GM19395 (cell line): Measurements from ENCODE around the gene FAAP100.

Experiments used
- ATAC-seq: cut with Tn5 transposase; IDR thresholded peaks from one replicate; pipeline ENCODE4 v1.9.1; 2021; ENCODE audit warnings: mild to moderate bottlenecking, moderate library complexity; ENCODE audit not compliant: unreplicated experiment

Gene FAAP100

DNA sequence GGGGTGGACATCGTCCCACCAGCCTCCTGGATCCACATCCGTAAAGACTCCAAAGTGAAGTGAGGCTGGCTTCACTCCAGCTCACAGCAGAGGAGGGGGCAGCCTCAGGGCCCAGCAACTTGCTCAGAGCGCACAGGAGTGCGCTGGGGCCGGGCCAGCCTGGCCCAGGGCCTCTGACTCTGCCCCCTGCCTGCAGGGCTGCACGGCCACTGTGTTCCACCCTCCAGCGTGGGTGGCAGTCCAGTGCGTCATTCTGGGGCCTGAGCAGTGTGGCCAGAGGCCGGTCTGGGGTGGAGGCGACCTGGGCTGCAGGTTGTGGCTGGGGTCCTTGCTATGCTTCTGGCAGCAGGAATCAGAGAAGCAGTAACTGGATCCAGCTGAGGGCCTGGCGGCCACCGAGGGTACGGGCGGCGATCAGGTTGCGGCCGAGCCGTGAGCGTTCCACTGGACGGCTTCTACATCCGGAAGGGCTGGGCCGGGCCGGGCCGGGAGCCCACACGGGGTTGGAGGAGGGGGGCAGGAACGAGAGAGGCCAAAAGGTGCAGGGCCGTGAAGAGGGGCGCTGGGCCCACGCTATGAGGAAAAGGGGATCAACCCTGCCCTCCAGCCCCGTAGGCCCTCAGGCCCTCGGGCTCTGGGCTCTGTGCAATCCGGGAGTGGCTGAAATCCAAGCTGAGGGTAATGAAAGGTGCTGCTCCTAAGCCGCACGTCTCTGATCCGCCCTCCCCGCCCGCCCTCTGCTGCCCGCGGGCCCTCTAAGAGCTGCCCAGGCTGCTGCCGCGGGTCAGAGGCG lies 24.4 kb downstream of the FAAP100 start, which contains the start of gene FSCN2:
Gene FSCN2 (plus strand): TSS at position 787 of the 793 bp plus-strand sequence. CDS start 155 bp downstream, outside the sequence.
- ATAC-seq, result no peak

GRCh38 chr17:81526662-81527571 lies 25.2 kb downstream of the FAAP100 start:
- ATAC-seq, result no peak

- ATAC-seq, result no peak
Measured at GRCh38 chr17:81524865-81525159, 27.3 kb downstream of the FAAP100 start.

DNA sequence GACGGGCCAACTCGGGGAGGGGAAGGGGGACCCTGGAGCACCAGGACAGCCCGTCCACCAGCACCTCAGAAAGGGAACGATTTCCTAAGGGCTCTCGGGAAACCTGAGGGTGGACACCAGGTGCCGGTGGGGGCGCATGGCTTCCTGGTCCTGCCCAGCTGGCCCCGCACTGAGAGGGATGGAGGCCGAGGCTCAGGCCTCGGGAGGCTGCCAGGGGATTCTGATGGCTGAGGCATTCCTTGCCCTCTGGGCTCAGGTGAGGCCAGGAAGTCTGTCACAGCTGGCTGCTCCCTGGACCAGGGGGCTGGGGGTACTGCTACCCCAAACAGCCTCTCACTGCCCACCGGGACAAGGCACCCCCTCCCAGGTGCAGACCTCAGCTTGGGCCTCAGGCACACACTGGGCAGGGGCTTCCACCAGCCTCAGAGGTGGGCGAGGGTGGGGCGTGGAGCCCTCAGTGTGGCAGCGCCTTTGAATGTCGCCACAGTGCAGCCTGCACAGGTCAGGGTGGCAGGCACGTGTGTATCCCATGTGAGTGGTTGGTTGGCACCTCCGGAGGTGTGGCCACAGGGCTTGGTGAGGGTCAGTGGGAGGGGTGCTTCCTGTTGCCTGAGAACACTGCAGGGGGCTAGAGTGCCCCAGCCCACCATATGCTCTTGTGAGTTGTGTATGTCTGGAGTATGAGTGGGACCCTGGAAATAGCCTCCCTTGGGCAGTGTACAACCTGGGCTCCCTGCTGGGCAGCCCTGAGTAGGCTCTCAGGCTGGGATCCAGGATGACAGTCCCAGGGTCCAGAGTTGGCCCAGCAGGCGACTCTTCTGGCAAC lies 27.9 kb downstream of the FAAP100 start:
- ATAC-seq, result no peak

GRCh38 chr17:81523402-81524038 lies 28.6 kb downstream of the FAAP100 start:
- no peak for ATAC-seq

DNA sequence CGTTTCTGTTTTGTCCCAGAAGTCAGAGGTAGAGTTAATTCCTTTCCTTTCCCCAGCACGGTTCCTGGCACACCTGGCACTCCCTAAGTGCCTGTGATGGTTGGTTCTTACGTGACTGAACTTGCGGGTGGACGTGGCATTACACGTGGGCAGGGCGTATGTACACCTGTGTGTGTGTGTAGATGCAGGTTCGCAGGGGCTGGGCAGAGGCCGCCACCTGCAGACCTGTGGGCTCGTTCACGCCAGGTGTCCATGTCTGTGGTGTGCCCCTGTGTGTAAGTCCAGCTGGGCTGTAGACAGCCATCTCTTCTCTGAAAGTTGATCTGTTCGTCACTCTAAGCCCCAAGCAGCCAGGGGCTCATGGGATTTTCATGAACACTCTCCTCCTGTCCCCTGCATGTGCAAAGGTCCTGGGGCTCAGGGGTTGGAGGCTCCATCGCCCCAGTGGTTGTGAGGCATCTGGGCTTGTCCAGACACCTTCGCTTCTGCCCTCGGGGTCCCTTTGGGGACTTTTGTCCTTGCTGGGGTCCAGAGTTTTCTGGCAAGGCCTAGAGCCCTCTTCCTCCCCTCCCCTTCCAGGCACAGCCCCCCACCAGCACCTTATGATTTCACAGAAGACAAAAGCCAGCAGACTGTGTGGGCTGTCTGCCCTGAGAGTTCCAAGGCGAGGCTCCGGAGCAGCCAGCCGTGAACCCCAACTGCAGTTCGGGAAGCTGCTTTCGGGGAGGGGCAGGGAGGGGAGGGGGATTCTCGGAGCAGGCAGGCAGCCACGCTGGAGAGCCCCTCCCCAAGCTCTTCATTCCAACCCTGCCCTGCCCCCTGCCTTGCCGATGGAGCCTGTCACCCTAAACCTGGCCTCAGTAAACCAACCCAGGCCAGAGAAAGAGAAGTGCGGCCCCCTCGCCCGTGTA lies 29.4 kb downstream of the FAAP100 start:
- no peak for ATAC-seq

- no peak for ATAC-seq
Measured at GRCh38 chr17:81520021-81520901, 31.9 kb downstream of the FAAP100 start.

GRCh38 chr17:81519284-81520020 lies 32.7 kb downstream of the FAAP100 start:
- no peak for ATAC-seq

DNA sequence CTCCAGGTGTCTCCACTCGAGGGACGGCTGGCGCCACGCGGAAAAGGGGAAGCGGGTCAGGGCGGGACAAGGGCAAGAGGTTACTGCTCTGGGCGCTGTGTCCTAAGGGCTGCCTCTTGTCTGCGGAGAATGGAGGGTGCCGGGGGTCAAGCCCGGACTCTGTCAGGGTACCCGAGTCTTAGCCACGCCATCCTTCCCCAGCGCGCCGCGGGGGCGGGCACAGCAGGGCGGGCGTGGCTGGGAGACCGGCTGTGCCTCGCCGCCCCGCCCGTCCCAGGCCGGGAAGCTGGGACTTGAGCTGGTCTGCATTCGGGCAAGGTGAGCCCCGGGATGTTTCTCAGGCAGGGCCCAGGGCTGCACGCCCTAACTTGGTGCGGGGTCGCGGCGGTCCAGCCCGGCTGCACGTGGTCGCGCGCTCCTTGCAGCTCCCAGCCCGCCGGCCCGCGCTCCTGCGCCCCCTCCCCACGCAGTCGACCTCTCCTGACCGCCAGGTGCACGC lies 33.3 kb downstream of the FAAP100 start:
- no peak for ATAC-seq

GRCh38 chr17:81518113-81518784 lies 33.9 kb downstream of the FAAP100 start:
- no peak for ATAC-seq

DNA sequence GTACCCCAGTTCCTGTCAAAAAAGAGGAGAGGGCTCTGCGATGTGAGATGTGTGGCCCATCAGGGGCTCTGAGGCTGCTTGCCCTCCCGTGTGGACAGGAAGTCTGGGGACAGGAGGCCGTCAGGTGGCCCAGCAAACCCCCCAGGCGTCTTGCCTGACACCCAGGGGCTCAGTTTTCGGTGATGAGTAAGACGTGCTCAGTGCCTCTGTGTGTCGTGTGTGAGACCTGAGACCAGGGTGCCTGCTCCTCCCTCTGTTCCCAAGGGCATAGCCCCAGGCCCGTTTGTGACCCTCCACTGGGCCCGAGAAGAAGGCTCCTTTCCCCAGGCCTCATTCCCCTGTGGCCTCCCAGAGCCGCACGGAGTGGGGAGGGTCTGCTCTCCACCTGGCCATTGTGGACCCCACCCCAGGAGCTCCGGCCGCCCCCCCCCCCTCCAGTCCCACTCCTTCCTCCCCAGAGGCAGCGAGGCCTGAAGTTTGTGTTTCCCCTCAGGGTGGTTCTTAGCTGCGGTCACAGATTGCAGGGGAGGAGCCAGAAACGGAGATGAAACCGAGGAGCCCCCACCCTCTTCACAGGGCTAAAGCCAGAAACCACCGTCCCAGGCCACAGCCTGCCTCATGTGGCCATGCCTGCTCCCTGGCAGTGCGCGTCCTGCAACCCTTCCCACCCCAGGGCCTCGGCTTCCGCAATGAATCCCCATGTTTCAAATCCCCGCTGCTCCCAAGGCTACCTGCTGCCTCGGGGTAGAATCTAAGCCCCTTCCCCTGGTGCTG lies 34.6 kb downstream of the FAAP100 start:
- peak; percentile 30 for ATAC-seq

- no peak for ATAC-seq
Measured at GRCh38 chr17:81517009-81517338, 35.2 kb downstream of the FAAP100 start.

DNA sequence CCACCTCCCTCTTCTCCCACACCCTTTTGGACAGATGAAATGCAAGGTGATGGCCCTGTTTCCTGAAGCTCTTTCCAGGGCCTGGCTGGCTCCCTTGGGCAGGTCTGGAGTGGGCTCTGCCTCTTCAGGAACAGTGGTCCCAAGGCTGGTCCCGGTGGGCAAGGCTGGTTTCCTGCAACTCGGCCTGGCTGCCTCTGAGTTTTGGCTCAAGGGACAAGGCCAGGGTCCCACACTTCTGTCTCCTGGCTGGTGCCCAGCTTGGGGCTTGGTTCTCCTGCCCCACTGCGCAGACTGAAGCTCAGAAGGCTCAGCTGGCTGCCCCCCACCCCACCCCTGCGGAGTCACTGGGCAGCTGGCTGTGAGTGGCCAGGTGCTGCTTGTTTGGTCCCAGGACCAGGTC lies 35.7 kb downstream of the FAAP100 start:
- no peak for ATAC-seq

DNA sequence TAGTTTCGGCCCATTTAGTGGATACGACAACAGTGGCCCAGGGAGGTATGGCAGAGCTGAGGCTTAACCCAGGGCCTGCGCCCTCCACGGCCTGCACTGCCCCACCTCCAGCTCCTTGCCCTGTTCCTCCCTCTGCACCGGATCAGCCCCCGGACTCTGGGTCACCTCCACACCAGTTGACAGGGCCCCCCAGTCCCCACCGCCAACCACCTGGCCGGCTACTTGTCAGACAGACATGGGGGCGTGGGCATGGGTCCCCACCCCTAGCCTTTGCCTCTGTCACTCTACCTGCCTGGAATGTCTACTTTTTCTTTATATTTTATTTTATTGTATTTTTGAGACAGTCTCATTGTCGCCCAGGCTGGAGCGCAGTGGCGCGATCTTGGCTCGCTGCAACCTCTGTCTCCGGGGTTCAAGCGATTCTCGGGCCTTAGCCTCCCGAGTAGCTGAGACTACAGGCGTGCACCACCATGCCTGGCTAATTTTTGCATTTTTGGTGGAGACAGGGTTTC lies 36.6 kb downstream of the FAAP100 start:
- no peak for ATAC-seq

GRCh38 chr17:81514739-81515529 lies 37.2 kb downstream of the FAAP100 start:
- ATAC-seq, result no peak

DNA sequence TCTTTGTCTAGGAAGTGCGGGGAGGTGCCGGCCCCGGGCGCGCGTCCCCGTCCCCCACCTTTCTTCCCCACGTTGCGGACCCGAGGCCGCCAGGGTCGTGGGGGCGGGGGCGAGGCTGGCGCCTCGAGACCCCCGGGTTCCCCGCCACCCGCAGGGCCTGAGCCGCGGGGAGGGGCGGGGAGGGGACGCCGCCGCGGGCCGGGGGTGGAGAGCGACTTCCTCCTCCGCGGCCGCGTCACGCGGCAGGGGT lies 37.7 kb downstream of the FAAP100 start:
- no peak for ATAC-seq
